GM19239 (cell line): Measurements from ENCODE around the gene OTOA.
"Not testable (repeated sequence)": the region's sequence is repeated elsewhere in the genome, so short reads cannot be mapped to it uniquely, and the experiment has no call there.

Experiments used
- DNase-seq: peaks from one replicate; pipeline ENCODE4 v3.0.0; 2011; ENCODE audit warnings: low spot score; ENCODE audit not compliant: insufficient read length
- FAIRE-seq: peaks from 2 replicates; lab custom pipeline; 2011; peaks lifted over from hg19 to GRCh38; lab: Jason Lieb, UNC

OTOA gene

DNA sequence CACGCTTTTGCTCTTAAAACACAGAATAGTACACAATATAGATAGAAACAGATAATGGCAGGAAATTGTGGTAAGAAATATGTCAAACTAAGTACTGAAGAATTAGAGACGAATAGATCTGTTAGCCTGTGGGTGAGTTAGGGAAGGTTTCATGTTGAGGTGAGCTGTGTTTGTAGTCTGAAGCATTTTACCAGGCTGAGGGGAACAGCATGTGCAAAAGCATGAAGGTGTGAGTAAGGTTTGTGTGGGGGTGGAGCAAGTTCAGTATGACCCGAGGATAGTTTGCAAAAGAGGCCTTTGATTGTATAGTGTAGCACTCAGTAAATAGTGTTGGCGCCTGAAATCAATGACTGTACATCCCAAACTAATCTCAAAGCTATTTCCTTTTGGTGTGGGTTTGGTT is 25.2 kb upstream of the OTOA start:
- FAIRE-seq (no peak), DNase-seq (no peak)

GRCh38 chr16:21639493-21639892 is 24.3 kb upstream of the OTOA start:
- DNase-seq (no peak), FAIRE-seq (no peak)

- no peak for DNase-seq
- FAIRE-seq: no peak
Measured at GRCh38 chr16:21641916-21642315, 21.9 kb upstream of the OTOA start.

- DNase-seq: no peak
- FAIRE-seq: no peak
Measured at GRCh38 chr16:21642861-21643260, 20.9 kb upstream of the OTOA start.

DNA sequence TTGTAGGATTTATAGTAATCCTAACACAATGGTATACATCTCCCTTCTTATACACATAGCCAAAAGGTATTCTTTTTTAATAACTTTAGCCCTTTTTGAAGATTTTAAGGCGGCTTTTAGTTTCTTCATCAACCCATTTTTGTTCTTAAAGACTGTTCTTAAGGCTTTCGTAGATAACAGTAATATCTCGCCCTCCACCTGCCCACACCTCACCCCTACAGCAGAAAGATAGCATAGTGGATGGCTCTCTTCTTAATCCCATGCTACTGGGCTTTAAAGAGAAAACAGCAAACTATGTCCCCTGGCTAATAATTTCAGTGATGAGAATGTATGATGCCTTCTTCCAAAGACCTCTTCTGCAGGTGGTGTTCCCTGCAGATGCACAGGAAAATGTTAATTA is 20.0 kb upstream of the OTOA start:
- no peak for DNase-seq
- peak; percentile 35 for FAIRE-seq

DNA sequence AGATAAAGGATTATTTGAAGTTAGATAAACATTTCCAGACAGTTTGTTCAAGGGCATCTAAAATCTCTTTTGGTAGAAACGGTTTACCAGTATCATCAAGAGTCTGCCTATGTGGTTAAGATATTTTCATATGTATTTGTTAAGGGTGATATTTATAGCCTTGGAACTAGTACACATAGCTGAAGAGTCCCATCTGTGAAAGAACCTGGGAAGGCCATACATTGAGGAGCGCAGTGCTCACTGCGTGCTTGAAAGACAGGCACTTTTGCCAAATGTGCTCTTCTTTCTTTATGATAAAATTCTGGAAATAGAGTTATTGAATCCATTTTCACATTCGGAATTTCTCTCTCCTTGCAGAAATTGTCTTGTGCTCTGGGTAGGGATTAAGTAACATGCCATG is 19.1 kb upstream of the OTOA start:
- peak; percentile 72 for FAIRE-seq
- no peak for DNase-seq

GRCh38 chr16:21645261-21645721 is 18.5 kb upstream of the OTOA start:
- DNase-seq: no peak
- FAIRE-seq: peak; percentile 89

GRCh38 chr16:21646091-21646490 is 17.7 kb upstream of the OTOA start:
- peak; percentile 23 for FAIRE-seq
- no peak for DNase-seq

DNA sequence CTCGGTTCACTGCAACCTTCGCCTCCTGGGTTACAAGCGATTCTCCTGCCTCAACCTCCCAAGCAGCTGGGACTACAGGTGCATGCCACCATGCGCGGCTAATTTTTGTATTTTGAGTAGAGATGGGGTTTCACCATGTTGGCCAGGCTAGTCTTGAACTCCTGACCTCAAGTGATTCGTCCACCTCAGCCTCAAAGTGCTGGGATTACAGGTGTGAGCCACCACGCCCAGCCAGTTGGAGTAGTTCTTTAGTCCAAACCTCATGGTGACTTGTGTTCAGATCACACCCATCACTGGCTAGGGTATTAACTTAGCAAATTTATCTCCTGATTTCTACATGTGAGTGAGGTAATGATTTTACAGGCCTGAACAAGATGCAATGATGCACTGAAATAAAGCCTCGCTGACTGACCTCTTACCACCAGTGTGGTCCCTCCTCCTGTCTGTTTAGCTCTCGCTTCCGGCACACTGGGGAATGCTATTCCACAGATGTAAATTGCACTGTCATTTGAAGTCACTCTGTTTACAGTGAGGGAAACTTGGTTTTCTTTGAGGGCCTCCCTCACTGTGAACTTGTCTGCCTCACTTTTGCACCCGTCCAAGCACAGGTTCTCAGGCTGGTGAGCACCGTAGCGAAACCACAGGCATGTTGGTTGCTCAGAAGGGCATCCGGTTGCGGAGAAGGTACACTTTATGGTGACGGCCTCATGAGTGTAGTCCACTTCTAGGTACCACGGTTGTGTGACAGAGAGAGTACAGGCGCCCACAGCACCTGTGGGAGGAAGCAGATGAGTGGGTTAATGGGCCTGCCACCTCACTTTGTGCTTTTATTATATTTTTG is 16.8 kb upstream of the OTOA start:
- DNase-seq: peak; percentile 57
- FAIRE-seq: peak; percentile 99

- FAIRE-seq (no peak), DNase-seq (no peak)
Measured at GRCh38 chr16:21647562-21648164, 16.1 kb upstream of the OTOA start.

DNA sequence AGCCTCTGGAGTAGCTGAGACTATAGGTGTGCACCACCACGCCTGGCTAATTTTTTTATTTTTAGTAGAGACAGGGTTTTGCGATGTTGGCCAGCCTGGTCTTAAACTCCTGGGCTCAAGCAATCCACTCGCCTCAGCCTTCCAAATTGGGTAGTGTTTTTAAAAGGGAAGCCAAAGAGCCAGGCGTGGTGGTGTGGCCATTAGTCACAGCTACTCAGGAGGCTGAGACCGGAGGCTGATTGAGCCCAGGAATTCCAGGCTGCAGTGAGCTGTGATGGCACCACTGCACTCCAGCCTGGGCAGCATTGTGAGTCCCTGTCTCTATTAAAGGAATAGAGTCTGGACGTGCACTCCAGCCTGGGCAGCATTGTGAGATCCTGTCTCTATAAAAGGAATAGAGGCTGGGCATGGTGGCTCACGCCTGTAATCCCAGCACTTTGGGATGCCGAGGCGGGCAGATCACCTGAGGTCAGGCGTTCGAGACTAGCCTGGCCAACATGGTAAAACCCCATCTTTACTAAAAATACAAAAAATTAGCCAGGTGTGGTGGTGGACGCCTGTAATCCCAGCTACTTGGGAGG is 13.9 kb upstream of the OTOA start:
- FAIRE-seq, DNase-seq: not testable (repeated sequence)

- FAIRE-seq: no peak
- no peak for DNase-seq
Measured at GRCh38 chr16:21650521-21650920, 13.2 kb upstream of the OTOA start.

- FAIRE-seq (no peak), DNase-seq (no peak)
Measured at GRCh38 chr16:21651515-21651914, 12.3 kb upstream of the OTOA start.

GRCh38 chr16:21652453-21652852 is 11.3 kb upstream of the OTOA start, which contains the start of gene IGSF6:
Gene IGSF6, minus strand, starts transcription at chr16:21652608. Its CDS starts 10 bp downstream, at chr16:21652598.
- DNase-seq (no peak), FAIRE-seq (no peak)

DNA sequence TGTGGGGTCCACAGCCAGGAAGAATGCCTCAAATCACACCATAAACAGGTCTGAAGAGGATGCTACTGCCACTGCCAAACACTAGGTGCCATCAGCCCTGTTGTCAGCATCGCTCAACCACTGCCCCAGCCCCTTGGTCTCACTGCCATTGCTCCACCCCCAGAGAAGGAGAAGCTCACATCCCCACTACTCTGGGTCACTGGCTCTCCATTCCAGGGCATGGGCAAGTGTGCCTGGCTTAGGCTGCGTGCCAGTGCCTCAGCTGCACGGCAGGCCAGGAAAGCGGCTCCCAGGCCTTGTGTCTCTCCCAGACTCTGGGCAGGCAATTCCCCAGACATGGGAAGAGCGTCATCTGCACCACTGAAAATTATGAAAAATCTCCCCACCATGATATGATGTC is 10.2 kb upstream of the OTOA start:
- no peak for DNase-seq
- no peak for FAIRE-seq

GRCh38 chr16:21654466-21654865 is 9.3 kb upstream of the OTOA start:
- DNase-seq (no peak), FAIRE-seq (no peak)

DNA sequence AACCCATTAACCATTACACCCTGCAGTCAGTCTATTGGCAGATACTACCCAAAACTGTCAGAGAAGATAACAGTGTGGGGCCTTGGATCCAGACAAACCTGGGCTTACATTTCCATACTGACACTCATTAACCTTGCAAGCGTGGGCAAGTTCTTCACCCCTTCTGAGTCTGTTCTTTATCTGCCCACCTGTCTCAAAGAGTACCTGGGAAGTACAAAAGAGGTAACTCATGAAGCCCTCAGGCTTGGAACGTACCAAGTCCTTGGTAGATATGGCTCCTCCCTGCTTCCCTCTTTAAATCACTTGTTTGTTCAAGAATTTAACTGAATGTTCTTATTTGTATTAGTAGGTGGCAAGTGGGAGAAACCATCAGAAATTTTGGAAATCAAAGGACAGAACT is 8.9 kb upstream of the OTOA start:
- FAIRE-seq (no peak), DNase-seq (no peak)

DNA sequence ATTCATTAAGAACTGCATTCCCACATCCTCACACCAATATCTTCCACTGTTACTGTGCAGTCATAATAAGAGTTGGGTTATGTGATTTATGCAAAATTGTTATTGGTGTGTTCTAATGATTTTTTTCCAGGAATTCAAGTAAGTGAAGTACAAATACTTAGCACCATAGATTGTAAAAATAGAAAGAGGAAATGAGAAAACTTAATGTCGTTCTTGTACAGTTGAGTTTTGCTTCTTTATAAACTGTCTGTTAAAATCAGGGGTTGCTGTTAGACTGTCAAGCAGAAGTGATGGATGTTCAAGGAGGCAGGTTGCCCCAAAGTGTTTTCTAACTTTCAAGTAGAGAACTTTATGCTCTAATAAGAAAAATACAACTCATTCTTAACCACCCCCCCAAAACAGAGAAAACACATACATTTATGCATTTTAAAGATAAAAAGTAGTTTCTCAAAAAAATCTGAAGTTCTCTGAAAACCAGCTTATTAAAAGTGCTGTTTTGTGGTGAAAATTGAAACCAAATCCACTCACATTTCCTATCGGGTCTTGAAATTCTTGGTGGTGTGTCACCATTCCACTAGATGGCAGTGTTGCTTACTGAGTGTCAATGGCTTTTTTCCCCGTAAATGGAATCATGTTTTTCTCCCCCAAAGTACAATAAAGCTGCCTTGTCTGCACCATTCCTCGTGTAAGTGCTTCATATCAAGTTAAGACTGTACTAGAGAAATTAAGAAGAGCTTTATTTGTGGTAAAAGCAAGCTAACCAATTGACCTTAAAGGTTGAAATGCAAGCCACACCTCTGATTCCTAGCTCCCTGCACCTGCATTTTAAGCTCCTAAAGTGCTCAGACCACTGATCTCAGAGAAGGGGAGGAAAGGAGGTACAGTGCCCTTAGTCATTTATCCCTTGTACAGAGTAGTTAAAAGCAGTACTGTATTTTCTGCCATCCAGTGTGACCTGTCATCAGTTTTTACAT is 6.7 kb upstream of the OTOA start:
- peak; percentile 87 for FAIRE-seq
- DNase-seq: peak; percentile 58

DNA sequence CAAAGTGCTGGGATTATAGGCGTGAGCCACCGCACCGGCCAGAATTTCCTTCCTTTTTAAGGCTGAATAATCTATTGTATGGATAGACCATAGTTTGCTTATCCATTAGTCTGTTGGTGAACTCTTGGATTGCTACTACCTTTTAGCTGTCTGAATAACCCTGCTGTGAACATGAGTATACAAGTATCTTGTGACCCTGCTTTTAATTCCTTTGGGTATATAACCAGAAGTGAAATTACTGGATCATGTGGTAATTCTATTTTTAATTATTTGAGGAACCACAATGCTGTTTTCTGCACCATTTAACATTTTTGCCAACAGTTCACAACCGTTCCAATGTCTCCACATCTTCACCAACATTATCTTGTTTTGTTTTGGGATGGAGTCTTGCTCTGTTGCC is 4.6 kb upstream of the OTOA start:
- DNase-seq (no peak), FAIRE-seq (no peak)
